Eye (tissue), 1 donor: ENCODE data around the gene PRPF18.

Experiments used
- DNase-seq: peaks from one replicate; pipeline ENCODE4 v3.0.0-alpha.2; 2015

PRPF18 gene

DNA sequence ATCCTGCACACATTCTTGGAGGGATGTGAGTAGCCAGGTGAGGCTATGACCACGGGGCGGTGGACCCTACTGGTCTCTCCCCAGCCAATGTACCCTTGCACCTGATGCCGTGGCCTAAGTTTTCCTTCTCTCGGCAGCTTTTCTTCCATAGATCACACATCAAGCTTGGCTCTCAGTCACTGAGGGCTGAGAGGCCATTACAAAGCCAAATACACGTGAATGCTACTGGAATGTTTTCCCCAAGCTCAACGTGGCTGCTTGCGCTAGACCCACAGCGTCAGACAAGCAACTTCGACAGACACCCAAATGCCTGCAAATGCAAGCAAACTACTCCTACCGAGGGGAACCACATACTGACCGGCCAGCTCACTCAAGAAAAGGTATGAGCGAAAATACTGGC is 83.1 kb downstream of the PRPF18 start:
- DNase-seq, result no peak

- DNase-seq, result no peak
These were observed 83.5 kb downstream of the PRPF18 start for GRCh38 chr10:13670311-13670710.

DNA sequence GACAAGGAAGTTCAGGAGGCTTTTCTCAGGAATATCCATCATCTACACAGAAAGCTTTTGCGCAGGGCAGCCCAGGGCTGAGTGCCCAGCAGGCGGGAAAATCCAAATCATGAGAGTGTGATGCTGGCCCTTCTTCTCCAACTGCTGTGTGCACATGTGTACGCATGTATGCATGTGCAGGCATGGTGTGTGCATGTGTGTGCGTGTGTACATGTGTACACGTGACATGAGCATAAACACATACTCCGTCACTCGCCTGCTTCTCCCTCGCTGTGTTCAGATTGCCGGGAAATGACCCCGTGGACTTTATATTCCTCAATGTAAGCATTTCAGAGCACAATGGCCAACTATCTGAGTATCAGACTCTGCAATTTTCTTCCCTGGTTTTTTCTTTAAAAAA is 85.1 kb downstream of the PRPF18 start:
- DNase-seq, result peak; percentile 40

DNA sequence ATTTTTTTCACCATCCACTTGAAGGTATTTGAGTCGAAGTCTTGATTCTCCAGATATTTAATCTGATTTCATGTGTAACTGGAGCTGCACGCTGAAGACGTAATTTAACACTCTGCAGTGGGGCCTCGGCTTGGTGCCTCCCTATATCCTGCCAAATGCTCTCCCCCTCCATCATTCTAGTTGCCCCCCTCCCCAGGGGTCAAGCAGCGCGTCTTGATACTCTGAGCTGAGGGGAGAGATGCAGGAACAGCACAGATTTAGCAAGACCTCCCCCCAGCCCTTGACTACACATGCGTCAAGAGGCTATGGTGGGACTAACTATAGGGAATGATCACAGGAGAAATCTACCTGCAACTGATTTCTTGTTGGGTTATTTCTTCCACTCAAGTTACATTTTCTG is 85.8 kb downstream of the PRPF18 start:
- peak; percentile 75 for DNase-seq

GRCh38 chr10:13673156-13673555 is 86.4 kb downstream of the PRPF18 start:
- DNase-seq, result peak; percentile 81

DNA sequence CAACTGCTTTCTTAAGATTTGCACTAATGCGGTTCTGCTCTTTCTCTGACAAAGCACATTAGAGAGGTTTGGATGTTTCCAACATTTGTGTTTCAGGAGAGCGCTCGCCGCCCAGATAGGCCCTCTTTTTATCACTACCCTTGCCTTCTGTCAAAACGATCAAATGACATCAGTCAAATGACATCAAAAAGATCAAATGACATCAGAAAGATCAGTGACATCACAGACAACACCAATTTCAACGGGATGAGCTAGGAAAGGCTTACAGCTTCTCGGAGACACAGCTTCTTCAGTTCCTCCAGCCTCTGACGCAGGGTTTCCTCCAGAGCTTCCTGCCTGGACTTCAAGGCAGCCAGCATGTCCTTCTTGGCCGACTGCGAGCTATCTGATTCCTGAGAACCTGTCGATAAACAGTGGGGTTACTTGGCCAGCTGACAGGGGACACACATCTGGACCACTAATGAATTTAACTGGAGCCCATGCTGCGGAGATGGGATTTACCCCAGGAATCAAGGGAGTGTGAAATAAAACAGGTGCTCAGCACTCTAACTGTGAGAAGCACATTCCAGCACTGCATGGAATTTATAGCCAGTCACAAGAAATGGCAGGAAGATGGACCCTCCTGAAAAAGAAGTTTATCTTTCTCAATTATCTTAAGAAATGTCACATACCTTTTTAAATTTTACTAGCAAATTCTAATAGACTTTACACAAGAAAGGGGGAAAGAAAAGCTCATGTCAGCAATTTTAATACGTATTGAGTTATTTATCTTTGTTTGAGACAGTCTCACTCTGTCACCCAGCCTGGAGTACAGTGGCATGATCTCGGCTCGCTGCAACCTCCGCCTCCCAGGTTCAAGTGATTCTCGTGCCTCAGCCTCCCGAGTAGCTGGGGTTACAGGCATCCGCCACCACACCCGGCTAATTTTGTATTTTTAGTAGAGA is 88.2 kb downstream of the PRPF18 start:
- DNase-seq, result peak; percentile 48

- no peak for DNase-seq
These were observed 91.5 kb downstream of the PRPF18 start for GRCh38 chr10:13678101-13678843.
